Esophagus squamous epithelium (tissue), 5 donors: ENCODE measurements around the gene RSPO1. TPM values are rescaled to one million over a fixed set of nuclear protein-coding genes. Genes with fewer than 3 reads are reported as not detected.
A peak's percentile ranks its signal among the peaks of the same experiment; 100 is the strongest.
"Not testable (repeated sequence)": the region's sequence is repeated elsewhere in the genome, so short reads cannot be mapped to it uniquely, and the experiment has no call there.

Experiments
- DNase-seq: peaks from one replicate; lab custom pipeline; 2025; lab: John Stamatoyannopoulos, UW
- H3K27ac ChIP-seq, 4 donors: fragments of 200-600 bp; sonication (generic); one replicate each; pipeline ENCODE4 v1.5.1; 2016 to 2019; ENCODE audit warnings: mild to moderate bottlenecking in 1 of 4
- H3K27me3 ChIP-seq, 4 donors: fragments of 200-600 bp; sonication (generic); 1 replicate in 3 of 4; 2 replicates in 1 of 4; pipeline versions ENCODE4 v1.5.1 to v1.6.0; 2017 to 2021; ENCODE audit warnings: antibody characterized with exemption in 1 of 4
- H3K36me3 ChIP-seq, 3 donors: fragments of 200-600 bp; sonication (generic); one replicate each; pipeline ENCODE4 v1.5.1; 2016 to 2019
- H3K4me1 ChIP-seq, 3 donors: fragments of 200-600 bp; sonication (generic); one replicate each; pipeline ENCODE4 v1.5.1; 2017 to 2019
- H3K4me3 ChIP-seq, 4 donors: fragments of 200-600 bp; sonication (generic); 1 replicate in 3 of 4; 2 replicates in 1 of 4; pipeline ENCODE4 v1.5.1; 2016 to 2019; ENCODE audit warnings: mild to moderate bottlenecking in 2 of 4, moderate library complexity in 1 of 4
- H3K9me3 ChIP-seq, 3 donors: fragments of 200-600 bp; sonication (generic); one replicate each; pipeline ENCODE4 v1.5.1; 2016 to 2019
- CTCF ChIP-seq, 6 experiments: fragments of 450-650 bp in 4 of 6; fragments of 200-600 bp in 2 of 6; sonication (generic) in 2 of 6; IDR thresholded peaks; one replicate each; pipeline ENCODE4 v1.5.1; 2016 to 2019; ENCODE audit warnings: antibody characterized with exemption in 6 of 6, mild to moderate bottlenecking in 4 of 6, moderate library complexity in 4 of 6
- POLR2A ChIP-seq, 4 donors: fragments of 450-650 bp; IDR thresholded peaks; one replicate each; pipeline ENCODE4 v1.6.1; 2017; ENCODE audit warnings: antibody characterized with exemption in 4 of 4, mild to moderate bottlenecking in 4 of 4, moderate library complexity in 3 of 4
- WGBS, 2 donors: methylation state at CpG; one replicate each; pipeline ENCODE4 v1.1.5; 2018; 5-methylcytosine and 5-hydroxymethylcytosine counted together
- intact Hi-C: fragments of 100-400 bp; cut with DNase I; formaldehyde crosslinking; loops from one replicate; pipeline ENCODE4 v1.15.0; 2022
- total RNA-seq, 4 donors: library from RNA; depleted of rRNA; stranded (reverse); fragments of >200 nt; gene quantifications; one replicate each; pipeline ENCODE4 v1.1.0, GENCODE V29; 2016
- donor health status: DM: yes; HTN: yes; CAD: no.

Gene RSPO1
- 1 to 10 TPM in 2 of 4 donors, under 1 TPM in 2; 0.49 to 6.1 (median 2.4) TPM for total RNA-seq

DNA sequence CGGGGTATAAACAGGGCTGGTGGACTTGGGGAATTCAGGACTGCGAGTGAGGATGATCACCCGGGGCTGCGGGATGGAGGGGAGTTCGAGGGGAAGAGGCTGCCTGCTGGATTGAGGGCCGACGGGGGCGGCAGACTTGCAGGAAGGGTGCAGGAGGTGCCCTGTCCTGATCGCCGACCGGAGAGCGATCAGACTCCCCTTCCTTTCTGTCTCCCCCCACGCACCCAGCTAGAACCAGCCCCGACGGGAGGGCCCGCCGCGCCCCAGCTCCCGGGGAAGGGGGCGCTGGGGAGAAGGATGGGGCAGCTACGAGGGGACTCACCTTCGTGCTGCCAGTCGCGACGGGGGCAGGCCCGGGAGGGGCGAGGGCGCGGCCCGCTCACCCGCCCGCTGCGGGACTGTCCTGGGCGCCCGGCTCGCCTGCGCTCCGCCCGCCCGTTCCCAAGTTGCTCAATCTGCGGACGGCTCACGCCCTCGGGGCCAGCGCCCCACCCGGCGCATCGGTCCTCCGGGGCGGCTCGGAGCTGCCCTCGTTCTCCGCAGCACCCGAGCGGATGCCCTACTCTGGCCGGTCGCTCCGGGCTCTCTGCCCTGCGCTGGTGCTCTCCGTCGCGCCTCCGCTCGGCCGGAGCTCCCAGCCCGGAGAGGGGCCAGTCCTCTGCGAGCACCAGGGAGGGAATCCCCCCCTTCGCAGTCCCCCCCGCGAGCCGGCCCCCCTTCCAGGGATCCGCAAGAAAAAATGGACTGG, at the start of gene RSPO1:
Gene RSPO1 (minus strand): TSS at position 649 of the 748 bp plus-strand sequence. CDS start 5,231 bp downstream, outside the sequence.
- H3K27me3 ChIP-seq, result peaks cover 15 to 100% (median 32%) of the 10 kb centered on the region in 4 donors
- H3K4me1 ChIP-seq, result peaks cover 6 to 29% (median 10%) of the 10 kb centered on the region in 3 donors
- TF ChIP-seq POLR2A (IDR thresholded peaks at IDR 0.05) (peak in 1 of 4 donors; percentile 8), CTCF (IDR thresholded peaks at IDR 0.05) (no peak)
- H3K4me3 ChIP-seq, result peak within 1 kb of the TSS; percentile 16 to 68 (median 41)
- no peaks in the 10 kb centered on the region for H3K9me3 ChIP-seq
- peak within 1 kb of the TSS; percentile 10 to 71 (median 48) for H3K27ac ChIP-seq
- DNase-seq, result no peak
- H3K36me3 ChIP-seq, result no peaks in the 10 kb centered on the region
- intact Hi-C loops, result no loop called here
- 3 to 7% methylated on average over 3 to 23 of the region's 72 CpGs for WGBS, 2 donors

- H3K27ac ChIP-seq, DNase-seq, H3K4me3 ChIP-seq, H3K27me3 ChIP-seq, H3K9me3 ChIP-seq: not testable (repeated sequence)
- Histone ChIP-seq H3K36me3 (peaks cover 0 to 83% (median 21%) of the 10 kb centered on the region in 3 donors), H3K4me1 (peaks cover 4 to 10% (median 7%) of the 10 kb centered on the region in 3 donors)
- intact Hi-C loops, result loop anchor here (5.0 to 10.0 kb wide), 3 partner anchors 82 to 229 kb away; partner anchors contain the start of genes DNALI1 and SNIP1
- WGBS, 2 donors, result 91% methylated on average over 8 of the region's 9 CpGs
Observed at GRCh38 chr1:37684182-37684581, 49.5 kb upstream of the RSPO1 start.

DNA sequence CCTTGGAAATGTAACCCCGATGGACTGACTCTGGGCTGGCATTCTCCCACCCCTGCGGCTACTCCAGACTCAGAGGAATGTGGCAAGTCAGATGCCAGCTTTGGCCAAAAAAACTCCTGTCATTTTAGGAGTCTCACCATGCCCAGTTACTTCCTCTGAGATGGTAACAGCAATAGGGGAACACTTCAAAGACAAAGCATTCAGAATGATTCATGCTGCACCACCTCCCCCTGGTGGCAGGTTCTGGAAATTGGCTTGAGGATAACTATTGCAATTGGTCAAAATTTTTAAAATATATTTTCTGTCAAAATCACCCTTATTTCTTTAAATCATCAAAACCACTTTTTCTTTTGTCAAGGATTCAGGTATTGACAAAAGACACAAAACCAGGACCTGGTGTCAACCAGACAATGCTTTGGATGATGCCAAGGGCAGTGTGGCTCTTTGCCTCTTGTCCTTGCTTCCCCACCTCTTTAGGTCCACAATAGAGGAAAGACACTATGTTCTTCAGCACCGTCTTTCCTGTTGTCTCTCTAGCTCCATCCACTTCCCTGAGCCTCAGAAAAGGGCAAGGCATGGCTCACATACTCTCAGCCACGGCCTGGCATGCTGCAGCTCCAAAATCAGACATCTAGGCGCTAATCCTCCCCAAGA, 47.8 kb upstream of the RSPO1 start:
- no peaks in the 10 kb centered on the region for H3K27me3 ChIP-seq
- no peak overlapping the region for H3K27ac ChIP-seq
- H3K4me3 ChIP-seq, result no peak overlapping the region
- peak; percentile 7 for DNase-seq
- H3K4me1 ChIP-seq, result no peaks in the 10 kb centered on the region
- WGBS, 2 donors, result 54 to 68% methylated on average over 4 to 5 of the region's 5 CpGs
- intact Hi-C loops, result loop anchor here (5.0 to 10.0 kb wide), 3 partner anchors 80 to 228 kb away; partner anchors contain the start of genes DNALI1 and SNIP1
- no peaks in the 10 kb centered on the region for H3K9me3 ChIP-seq
- H3K36me3 ChIP-seq, result peaks cover 0 to 76% (median 18%) of the 10 kb centered on the region in 3 donors
- no peak for TF ChIP-seq POLR2A (IDR thresholded peaks at IDR 0.05)
- TF ChIP-seq CTCF (IDR thresholded peaks at IDR 0.05), result peak; percentile 77 to 90 (median 86)

GRCh38 chr1:37680933-37681332, 46.2 kb upstream of the RSPO1 start:
- no peak for TF ChIP-seq POLR2A (IDR thresholded peaks at IDR 0.05)
- no peak for TF ChIP-seq CTCF (IDR thresholded peaks at IDR 0.05)
- no peak for DNase-seq

GRCh38 chr1:37677808-37678207, 43.1 kb upstream of the RSPO1 start:
- Histone ChIP-seq H3K4me3 (no peak overlapping the region), H3K27ac (no peak overlapping the region), H3K27me3 (peaks cover 0 to 3% (median 0%) of the 10 kb centered on the region in 4 donors), H3K36me3 (peaks cover 0 to 29% (median 2%) of the 10 kb centered on the region in 3 donors), H3K4me1 (peaks cover 0 to 11% (median 7%) of the 10 kb centered on the region in 3 donors), H3K9me3 (no peaks in the 10 kb centered on the region)
- 50 to 88% methylated on average over 3 to 4 of the region's 5 CpGs for WGBS, 2 donors
- TF ChIP-seq POLR2A (IDR thresholded peaks at IDR 0.05) (no peak), CTCF (IDR thresholded peaks at IDR 0.05) (no peak)
- intact Hi-C loops, result no loop called here
- no peak for DNase-seq

More at GRCh38 chr1:37680933-37681332, 46.2 kb upstream of the RSPO1 start:
- Histone ChIP-seq H3K4me3 (no peak overlapping the region), H3K36me3 (peaks cover 0 to 61% (median 16%) of the 10 kb centered on the region in 3 donors), H3K27me3 (no peaks in the 10 kb centered on the region), H3K9me3 (no peaks in the 10 kb centered on the region), H3K4me1 (peaks cover 0 to 8% (median 2%) of the 10 kb centered on the region in 3 donors), H3K27ac (no peak overlapping the region)
- 56 to 77% methylated on average over 3 of the region's 3 CpGs for WGBS, 2 donors
- intact Hi-C loops, result loop anchor here (5.0 to 10.0 kb wide), 3 partner anchors 79 to 226 kb away; partner anchors contain the start of genes DNALI1 and SNIP1
